ENCODE results near the gene GMCL1.

- no peak for TF ChIP-seq YY1 (IDR thresholded peaks at IDR 0.05; ENCODE audit: insufficient read depth, insufficient read length)
- no peak for TF ChIP-seq ZNF274 (IDR thresholded peaks at IDR 0.05; ENCODE audit: low read depth, low read length)
- no peak for TF ChIP-seq SUZ12 (IDR thresholded peaks at IDR 0.05; ENCODE audit: extremely low read depth, insufficient read depth, insufficient read length)
Measured at GRCh38 chr2:69893684-69894551, 64.5 kb downstream of the GMCL1 start, which contains the start of gene SNRNP27.

All from NT2/D1 (cell line).